GM12872 (cell line): ENCODE results near the gene HMGXB3.

Source experiments
- CTCF ChIP-seq: IDR thresholded peaks from 3 replicates; pipeline ENCODE4 v1.5.1; 2011; ENCODE audit warnings: low read depth, mild to moderate bottlenecking, low read length, moderate library complexity; ENCODE audit not compliant: insufficient read depth

Gene HMGXB3

DNA sequence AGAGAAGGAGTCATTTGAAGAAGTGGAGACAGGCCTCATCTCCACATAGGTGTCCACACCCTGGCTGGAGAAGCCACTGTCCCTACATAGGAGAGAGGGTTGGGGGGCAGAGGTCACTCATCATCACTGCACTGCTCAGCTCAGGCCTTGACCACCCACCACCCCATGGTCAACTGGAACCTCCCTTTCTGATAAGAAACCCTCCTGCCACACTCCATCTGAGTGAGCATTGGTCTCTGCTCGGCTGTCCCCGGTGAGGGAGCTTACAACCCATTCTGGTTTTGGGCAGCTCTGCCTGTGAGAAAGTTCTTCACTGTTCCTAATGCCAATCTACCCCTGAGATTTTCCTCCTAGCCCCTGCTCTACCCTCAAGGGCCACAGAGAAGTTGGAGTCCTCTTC is 57.0 kb downstream of the HMGXB3 start:
- TF ChIP-seq CTCF = no peak

- TF ChIP-seq CTCF = no peak
These were observed 57.5 kb downstream of the HMGXB3 start for GRCh38 chr5:150057996-150058395.

DNA sequence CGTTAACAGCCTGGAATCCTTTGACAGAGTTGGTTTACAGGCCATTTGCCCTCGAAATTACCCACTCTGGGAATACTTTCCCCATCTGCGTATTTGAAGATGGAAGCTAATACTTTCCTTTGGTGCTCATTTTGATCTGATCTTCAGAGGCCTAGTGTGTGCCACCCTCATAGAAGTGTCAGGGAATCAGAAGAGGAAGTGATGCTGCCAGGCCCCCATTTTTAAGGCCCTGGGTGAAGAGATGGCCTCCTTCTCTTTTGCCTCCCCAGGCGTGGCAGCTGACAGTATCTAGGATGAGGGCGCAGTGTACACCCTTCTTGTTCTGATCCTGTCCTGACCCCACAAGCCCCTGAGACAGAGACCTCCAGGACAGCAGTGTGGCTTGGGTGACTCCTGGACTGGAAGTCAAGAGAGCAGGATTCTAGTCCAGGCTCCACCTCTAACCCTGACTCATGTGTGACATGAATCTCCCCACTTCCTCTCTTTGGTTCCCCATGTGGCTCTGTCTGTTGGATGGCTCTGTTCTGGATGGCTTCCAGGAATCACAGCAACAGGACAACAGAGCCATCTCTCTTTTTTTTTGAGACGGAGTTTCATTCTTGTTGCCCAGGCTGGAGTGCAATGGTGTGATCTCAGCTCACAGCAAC is 58.1 kb downstream of the HMGXB3 start:
- TF ChIP-seq CTCF = no peak

DNA sequence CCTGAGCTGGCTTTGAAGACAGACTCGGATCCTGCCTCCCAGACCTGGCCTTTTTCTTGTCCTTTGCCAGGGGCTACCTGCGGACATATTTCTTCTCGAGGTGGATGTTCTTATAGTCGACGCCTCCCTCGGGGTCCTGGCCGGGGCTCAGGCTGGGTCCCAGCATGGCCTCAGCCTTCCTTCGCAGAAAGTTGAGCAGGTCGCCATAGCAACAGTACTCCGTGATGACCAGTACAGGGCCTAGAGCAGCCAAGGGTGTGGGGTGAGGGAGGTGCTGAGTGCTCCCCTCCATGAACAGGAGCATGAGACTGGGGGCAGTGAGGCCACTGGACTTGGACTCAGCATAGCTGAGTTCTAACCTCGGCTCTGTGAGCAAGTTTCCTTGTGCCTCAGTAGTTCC is 59.1 kb downstream of the HMGXB3 start:
- TF ChIP-seq CTCF = no peak

GRCh38 chr5:150060471-150060870 is 59.9 kb downstream of the HMGXB3 start:
- no peak for TF ChIP-seq CTCF

DNA sequence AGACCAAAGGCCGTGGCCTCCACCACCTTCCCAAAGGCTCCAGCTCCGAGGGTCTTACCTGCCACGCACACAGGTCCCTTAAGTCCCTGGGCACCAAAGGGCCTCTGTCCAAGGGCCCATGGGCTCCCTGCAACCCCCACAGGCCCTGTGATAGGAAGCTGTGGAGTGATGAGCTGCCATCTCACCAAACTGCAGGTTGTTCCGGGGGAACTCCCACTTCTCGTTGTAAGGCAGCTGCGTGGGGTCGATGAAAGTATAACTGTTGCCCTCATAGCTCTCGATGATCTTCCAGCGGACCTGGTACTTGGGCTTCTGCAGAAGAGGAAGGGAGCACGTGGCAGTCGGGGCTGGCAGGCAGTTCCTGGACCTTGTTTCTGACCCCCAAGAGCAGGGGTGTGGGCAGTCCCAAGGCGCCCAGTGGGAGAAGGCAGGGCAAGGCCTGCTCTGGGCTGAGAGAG is 61.0 kb downstream of the HMGXB3 start:
- no peak for TF ChIP-seq CTCF

- TF ChIP-seq CTCF = no peak
These were observed 61.8 kb downstream of the HMGXB3 start for GRCh38 chr5:150062216-150062922.
